B cell (primary cell): ENCODE measurements around the gene FILIP1. TPM values are rescaled to one million over a fixed set of nuclear protein-coding genes. Genes with fewer than 3 reads are reported as not detected.

Experiments
- ATAC-seq: fragments of 200-7000 bp; cut with Tn5 transposase; one replicate; pipeline ENCODE4 v1.10.0; 2021; ENCODE audit warnings: low read depth, mild to moderate bottlenecking, moderate number of reproducible peaks, moderate library complexity
- CTCF ChIA-PET: fragments of 350-600 bp; sonication (Branson Sonifier 250); formaldehyde crosslinking; loops from one replicate; lab custom pipeline; 2021; ENCODE audit warnings: antibody characterized with exemption, inconsistent platforms; lab: Charles Lee
- POLR2A ChIA-PET: fragments of 350-600 bp; sonication (Branson Sonifier 250); formaldehyde crosslinking; loops from one replicate; lab custom pipeline; 2021; ENCODE audit warnings: antibody characterized with exemption; lab: Charles Lee
- DNase-seq: peaks from one replicate; pipeline ENCODE4 v3.0.0; 2013
- H2AFZ ChIP-seq: 2 replicates; pipeline ENCODE4 v1.6.1; 2012; ENCODE audit warnings: mild to moderate bottlenecking, low read depth, low read length; ENCODE audit not compliant: insufficient read depth, poor library complexity, severe bottlenecking
- H3K27ac ChIP-seq, 2 donors: 1 replicate in 1 of 2; 2 replicates in 1 of 2; pipeline ENCODE4 v1.5.1; 2012 to 2013; ENCODE audit warnings: low read length in 2 of 2, mild to moderate bottlenecking in 2 of 2, moderate library complexity in 1 of 2
- H3K27me3 ChIP-seq, 4 experiments: fragments of 200-600 bp in 1 of 4; sonication (generic) in 1 of 4; replicated peaks in 1 of 4; 1 replicate in 2 of 4; 2 replicates in 2 of 4; pipeline versions ENCODE4 v1.6.1 to v1.7.0; 2013 to 2016; ENCODE audit warnings: low read length in 3 of 4, mild to moderate bottlenecking in 2 of 4, mixed read lengths in 1 of 4, moderate library complexity in 1 of 4; ENCODE audit not compliant: insufficient read depth in 4 of 4, control insufficient read depth in 3 of 4; ENCODE audit errors: control extremely low read depth in 1 of 4
- H3K36me3 ChIP-seq, 2 experiments: replicated peaks in 1 of 2; 1 replicate in 1 of 2; 2 replicates in 1 of 2; pipeline versions ENCODE4 v1.6.1 to v1.7.1; 2013; ENCODE audit warnings: low read length in 1 of 2; ENCODE audit not compliant: insufficient read depth in 2 of 2, control insufficient read depth in 1 of 2; ENCODE audit errors: control extremely low read depth in 1 of 2, extremely low read depth in 1 of 2
- H3K4me1 ChIP-seq, 2 donors: fragments of 200-600 bp in 1 of 2; sonication (generic) in 1 of 2; 1 replicate in 1 of 2; 2 replicates in 1 of 2; pipeline versions ENCODE4 v1.5.1 to v1.6.1; 2013 to 2017; ENCODE audit warnings: low read length in 2 of 2; ENCODE audit not compliant: control insufficient read depth in 2 of 2, insufficient read depth in 2 of 2
- H3K4me2 ChIP-seq: replicated peaks from 2 replicates; pipeline ENCODE3; 2012; ENCODE audit warnings: mild to moderate bottlenecking, low read depth, low read length; ENCODE audit not compliant: poor library complexity, severe bottlenecking
- H3K4me3 ChIP-seq, 5 experiments: fragments of 200-600 bp in 1 of 5; sonication (generic) in 1 of 5; 1 replicate in 3 of 5; 2 replicates in 2 of 5; pipeline versions ENCODE4 v1.5.1 to v1.7.0; 2011 to 2016; ENCODE audit warnings: low read length in 4 of 5, mild to moderate bottlenecking in 4 of 5, low read depth in 2 of 5, control low read depth in 1 of 5, moderate library complexity in 1 of 5; ENCODE audit not compliant: insufficient read depth in 1 of 5; ENCODE audit errors: control extremely low read depth in 1 of 5, extremely low read depth in 1 of 5
- H3K79me2 ChIP-seq: fragments of 200-600 bp; sonication (generic); one replicate; pipeline ENCODE4 v1.6.0; 2016; ENCODE audit warnings: low read length; ENCODE audit not compliant: control insufficient read depth, insufficient read depth
- H3K9ac ChIP-seq: fragments of 200-600 bp; sonication (generic); 2 replicates; pipeline ENCODE4 v1.6.1; 2017; ENCODE audit warnings: mild to moderate bottlenecking, low read length, moderate library complexity
- H3K9me3 ChIP-seq, 3 donors: one replicate each; pipeline versions ENCODE4 v1.6.1 to v1.7.1; 2013; ENCODE audit warnings: low read length in 2 of 3; ENCODE audit not compliant: control insufficient read depth in 2 of 3, insufficient read depth in 1 of 3; ENCODE audit errors: control extremely low read depth in 1 of 3
- H4K20me1 ChIP-seq: 2 replicates; pipeline ENCODE4 v1.6.0; 2012; ENCODE audit warnings: mild to moderate bottlenecking, low read length; ENCODE audit not compliant: insufficient read depth, control insufficient read depth, poor library complexity, severe bottlenecking
- H3K27ac Mint-ChIP-seq: one replicate; pipeline ENCODE4 v1.8.0; 2021; ENCODE audit warnings: mixed read lengths
- H3K27me3 Mint-ChIP-seq: one replicate; pipeline ENCODE4 v1.8.0; 2021; ENCODE audit warnings: mixed read lengths
- H3K4me1 Mint-ChIP-seq: one replicate; pipeline ENCODE4 v1.8.0; 2021; ENCODE audit warnings: mixed read lengths
- H3K4me3 Mint-ChIP-seq: one replicate; pipeline ENCODE4 v1.8.0; 2021; ENCODE audit warnings: mixed read lengths
- H3K9me3 Mint-ChIP-seq: one replicate; pipeline ENCODE4 v1.8.0; 2022; ENCODE audit warnings: mixed read lengths; ENCODE audit not compliant: insufficient read depth
- CTCF ChIP-seq: fragments of 200-600 bp; IDR thresholded peaks from one replicate; pipeline ENCODE4 v1.8.0; 2022; ENCODE audit warnings: antibody characterized with exemption, mild to moderate bottlenecking
- EZH2 ChIP-seq: IDR thresholded peaks from 2 replicates; pipeline ENCODE4 v1.6.1; 2012; ENCODE audit warnings: borderline replicate concordance, low read depth, mild to moderate bottlenecking, moderate library complexity, low read length; ENCODE audit not compliant: insufficient read depth, poor library complexity, severe bottlenecking
- intact Hi-C: fragments of 100-400 bp; cut with micrococcal nuclease; formaldehyde crosslinking; loops from one replicate; pipeline ENCODE4 v1.10.0; 2022
- polyA plus RNA-seq: library from polyadenylated mRNA; depleted of rRNA; stranded (reverse); fragments of >200 nt; gene quantifications from 2 replicates; pipeline ENCODE4 v1.2.3, GENCODE V29; 2012
- total RNA-seq, 2 donors: library from RNA; stranded (reverse); fragments of 120-200 nt in 1 of 2; gene quantifications; 1 replicate in 1 of 2; 2 replicates in 1 of 2; pipeline versions ENCODE4 v1.2.3 to v1.2.4, GENCODE V29; 2013 to 2022

The FILIP1 gene
- total and polyA plus RNA-seq, 2 donors (not counting 1 experiment from before 2014, with no cell fraction given), result not detected

GRCh38 chr6:75281653-75282052 lies 211.9 kb downstream of the FILIP1 start:
- H3K4me3 ChIP-seq, result no peak overlapping the region
- CTCF ChIA-PET, result interaction anchor here (1.0 kb wide), 1 partner anchor 13 kb away, joined by 4 read pairs; no protein-coding TSS in a partner anchor

More at GRCh38 chr6:75281653-75282052, 211.9 kb downstream of the FILIP1 start:
- DNase-seq (peak; percentile 22), ATAC-seq (no peak)
- intact Hi-C loops, result loop anchor here (2.0 to 10.0 kb wide), 2 partner anchors 15 to 1817 kb away; partner anchors contain the start of gene MTO1
- H3K9ac ChIP-seq, result no peak overlapping the region
- TF ChIP-seq CTCF (no peak), EZH2 (no peak)
- POLR2A ChIA-PET, result no interaction called here
- no peaks in the 10 kb centered on the region for H3K27me3 ChIP-seq
- no peaks in the 10 kb centered on the region for H3K9me3 ChIP-seq
- no peak overlapping the region for H3K27ac ChIP-seq
- Mint-ChIP-seq H3K9me3 (no peaks in the 10 kb centered on the region), H3K4me1 (peaks cover 35% of the 10 kb centered on the region), H3K27me3 (no peaks in the 10 kb centered on the region), H3K4me3 (no peak overlapping the region), H3K27ac (no peak overlapping the region)
- H3K4me1 ChIP-seq, result peaks cover 15 to 28% of the 10 kb centered on the region in 2 donors
- H2AFZ ChIP-seq, result no peak overlapping the region
- no peaks in the 10 kb centered on the region for H3K36me3 ChIP-seq
- H3K4me2 ChIP-seq, result peak overlapping the region; percentile 18
- H4K20me1 ChIP-seq, result peaks cover 15% of the 10 kb centered on the region
- peaks cover 86% of the 10 kb centered on the region for H3K79me2 ChIP-seq
